NT2/D1 (cell line): ENCODE data around the gene FHOD3.

Source experiments
- DNase-seq: peaks from one replicate; pipeline ENCODE4 v3.0.0-alpha.2; 2011; ENCODE audit warnings: low read depth, low spot score
- H3K27me3 ChIP-seq: 2 replicates; pipeline ENCODE4 v1.6.0; 2011; ENCODE audit warnings: mild to moderate bottlenecking; ENCODE audit not compliant: insufficient read length, insufficient read depth
- H3K36me3 ChIP-seq: 2 replicates; pipeline ENCODE4 v1.6.1; 2011; ENCODE audit warnings: mild to moderate bottlenecking, low read length, mixed read lengths; ENCODE audit not compliant: insufficient read depth, insufficient read length
- H3K4me1 ChIP-seq: 2 replicates; pipeline ENCODE4 v1.5.1; 2011; ENCODE audit not compliant: insufficient read depth, insufficient read length
- H3K4me3 ChIP-seq: 2 replicates; pipeline ENCODE4 v1.5.1; 2011; ENCODE audit warnings: low read depth; ENCODE audit not compliant: insufficient read length
- H3K9ac ChIP-seq: 2 replicates; pipeline ENCODE4 v1.6.0; 2011; ENCODE audit warnings: low read depth; ENCODE audit not compliant: insufficient read length
- H3K9me3 ChIP-seq: 2 replicates; pipeline ENCODE4 v1.5.1; 2011; ENCODE audit warnings: mild to moderate bottlenecking, low read length; ENCODE audit not compliant: insufficient read depth
- SUZ12 ChIP-seq: IDR thresholded peaks from 2 replicates; pipeline ENCODE4 v1.6.1; 2011; ENCODE audit not compliant: insufficient read length, insufficient read depth; ENCODE audit errors: extremely low read depth
- YY1 ChIP-seq: IDR thresholded peaks from 2 replicates; pipeline ENCODE4 v1.6.1; 2011; ENCODE audit not compliant: insufficient read length, insufficient read depth
- ZNF274 ChIP-seq: IDR thresholded peaks from 2 replicates; pipeline ENCODE4 v1.6.1; 2011; ENCODE audit warnings: mild to moderate bottlenecking, low read depth, low read length

FHOD3 gene

DNA sequence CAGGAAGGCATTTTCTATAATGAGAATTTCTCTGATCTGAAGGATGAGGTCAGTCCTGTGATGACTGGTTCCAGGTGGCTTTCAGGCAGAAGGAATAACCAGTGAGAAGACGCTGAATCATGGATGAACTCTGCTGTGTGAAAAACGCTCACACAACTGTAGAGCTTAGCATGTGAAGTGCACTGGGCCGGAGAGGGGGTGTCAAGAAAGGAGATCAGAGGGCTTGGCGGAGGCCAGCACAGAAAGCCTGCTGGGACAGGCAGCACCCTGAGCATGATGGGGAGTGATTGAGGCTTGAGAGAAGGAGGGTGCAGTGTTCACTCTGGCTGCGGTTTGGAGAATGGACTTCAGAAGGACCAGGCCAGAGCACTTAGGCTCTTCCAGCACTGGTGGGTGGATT lies 294.8 kb downstream of the FHOD3 start:
- H3K4me1 ChIP-seq: peaks cover 2% of the 10 kb centered on the region

DNA sequence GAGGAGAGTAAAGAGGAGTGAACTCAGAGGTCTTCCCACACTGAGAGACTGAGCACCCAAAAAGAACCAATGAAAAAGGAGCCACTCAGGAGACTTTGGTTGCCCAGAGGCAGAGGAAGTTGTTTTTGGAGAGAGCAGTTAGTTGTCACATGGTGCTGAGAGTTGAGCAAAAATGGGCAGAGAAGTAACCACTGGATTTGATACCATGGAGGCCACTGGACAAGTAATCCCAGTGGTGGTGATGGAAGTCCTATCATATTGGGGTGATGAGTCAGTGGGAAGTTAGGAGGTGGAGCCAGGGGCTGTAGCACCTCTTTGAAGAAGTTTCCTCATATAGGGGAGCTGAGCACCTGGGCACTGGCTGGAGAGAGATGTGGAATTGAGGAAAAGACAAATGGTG lies 295.5 kb downstream of the FHOD3 start:
- H3K36me3 ChIP-seq: no peaks in the 10 kb centered on the region
- H3K9ac ChIP-seq: no peak overlapping the region
- H3K9me3 ChIP-seq: no peaks in the 10 kb centered on the region
- TF ChIP-seq YY1 (no peak), ZNF274 (no peak), SUZ12 (no peak)
- no peak overlapping the region for H3K4me3 ChIP-seq
- H3K4me1 ChIP-seq: peaks cover 2% of the 10 kb centered on the region
- DNase-seq: no peak
- H3K27me3 ChIP-seq: no peaks in the 10 kb centered on the region

More for the DNA sequence above, 294.8 kb downstream of the FHOD3 start:
- no peaks in the 10 kb centered on the region for H3K36me3 ChIP-seq
- no peak for TF ChIP-seq ZNF274
- no peak for TF ChIP-seq SUZ12
- no peak for TF ChIP-seq YY1
- H3K9ac ChIP-seq: no peak overlapping the region
- no peaks in the 10 kb centered on the region for H3K9me3 ChIP-seq
- no peak for DNase-seq
- no peak overlapping the region for H3K4me3 ChIP-seq
- no peaks in the 10 kb centered on the region for H3K27me3 ChIP-seq

DNA sequence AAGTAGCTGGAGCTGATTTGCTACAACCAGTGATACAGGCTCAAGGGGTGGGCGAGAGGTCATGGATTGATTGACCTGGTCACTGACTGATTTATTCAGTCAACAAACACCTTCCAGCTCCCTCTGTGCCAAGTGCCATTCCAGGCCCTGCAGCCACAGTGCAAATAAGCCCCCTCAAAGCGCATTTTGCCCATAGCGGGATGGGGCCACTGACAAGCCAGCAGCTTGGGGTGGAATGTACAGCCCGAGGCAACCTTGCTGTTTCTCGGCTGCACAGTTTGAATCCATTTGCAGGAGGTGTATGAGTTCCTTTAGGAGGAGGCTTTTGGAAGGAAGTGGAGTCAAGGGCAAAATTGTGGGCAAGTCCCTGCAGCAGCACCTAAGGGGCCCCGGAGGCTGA lies 296.1 kb downstream of the FHOD3 start:
- no peak for TF ChIP-seq SUZ12
- no peak for TF ChIP-seq ZNF274
- TF ChIP-seq YY1: no peak
- H3K9ac ChIP-seq: no peak overlapping the region

DNA sequence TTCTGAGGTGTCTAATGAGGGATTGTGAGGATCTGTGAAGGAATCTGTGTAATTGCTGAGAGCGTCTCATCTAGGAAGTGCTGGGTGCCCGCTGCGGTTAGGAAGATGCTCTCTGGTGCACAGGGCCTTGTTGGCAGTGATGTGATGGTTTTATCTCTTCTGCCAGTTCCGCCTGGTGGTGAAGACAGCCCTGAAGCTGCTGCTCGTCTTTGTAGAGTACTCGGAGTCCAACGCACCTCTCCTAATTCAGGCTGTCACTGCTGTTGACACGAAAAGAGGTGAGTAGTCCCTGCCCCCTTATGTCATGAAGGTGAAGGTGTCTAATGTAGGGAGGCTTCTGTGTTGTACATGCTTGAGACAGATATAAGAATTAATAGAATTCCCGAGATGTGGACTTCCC lies 297.1 kb downstream of the FHOD3 start:
- TF ChIP-seq YY1: no peak
- no peak for TF ChIP-seq SUZ12
- TF ChIP-seq ZNF274: no peak
- Histone ChIP-seq H3K36me3 (no peaks in the 10 kb centered on the region), H3K9ac (no peak overlapping the region), H3K4me3 (no peak overlapping the region), H3K27me3 (no peaks in the 10 kb centered on the region), H3K4me1 (peaks cover 2% of the 10 kb centered on the region), H3K9me3 (no peaks in the 10 kb centered on the region)
- DNase-seq: no peak

More for the DNA sequence above, 296.1 kb downstream of the FHOD3 start:
- Histone ChIP-seq H3K4me1 (peaks cover 2% of the 10 kb centered on the region), H3K9me3 (no peaks in the 10 kb centered on the region), H3K36me3 (no peaks in the 10 kb centered on the region), H3K4me3 (no peak overlapping the region), H3K27me3 (no peaks in the 10 kb centered on the region)
- no peak for DNase-seq

DNA sequence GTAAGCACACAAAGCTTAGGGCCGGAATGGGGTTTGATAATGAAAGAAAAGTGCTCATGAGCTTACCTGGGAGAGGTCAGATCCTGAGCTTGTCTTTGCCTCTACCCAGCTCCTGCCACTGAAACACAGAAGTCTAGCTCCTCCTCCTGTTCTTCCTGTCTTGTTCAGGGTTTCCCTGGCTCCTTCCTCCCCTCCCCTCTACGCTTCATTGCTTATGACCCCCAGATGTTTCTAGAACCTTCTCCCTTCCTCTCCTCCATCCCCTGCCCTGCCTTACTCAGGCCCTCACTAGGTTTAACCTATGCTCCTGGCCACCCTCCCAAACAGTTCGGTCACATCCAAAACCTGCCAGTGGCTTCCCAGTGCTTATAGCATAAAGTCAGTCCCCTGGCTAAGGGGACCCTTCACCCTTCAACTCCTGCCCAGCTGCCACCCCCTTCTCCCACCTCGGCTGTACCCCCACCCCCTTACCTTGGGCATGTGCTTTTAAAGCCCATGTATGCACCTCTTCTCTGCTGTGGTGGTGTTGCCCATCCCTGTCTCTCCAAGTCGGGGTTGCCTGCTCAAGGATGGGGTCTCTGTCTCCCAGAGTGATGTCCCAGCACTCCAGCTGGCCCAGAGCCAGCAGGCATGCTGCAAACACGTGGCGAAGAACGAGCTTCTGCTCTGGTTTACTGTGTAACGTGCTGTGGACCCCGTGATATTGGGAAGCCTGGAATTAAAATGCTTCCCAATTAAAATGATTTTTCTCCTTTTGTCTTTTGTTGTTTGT lies 297.7 kb downstream of the FHOD3 start:
- no peaks in the 10 kb centered on the region for H3K9me3 ChIP-seq
- H3K27me3 ChIP-seq: no peaks in the 10 kb centered on the region
- H3K36me3 ChIP-seq: no peaks in the 10 kb centered on the region

DNA sequence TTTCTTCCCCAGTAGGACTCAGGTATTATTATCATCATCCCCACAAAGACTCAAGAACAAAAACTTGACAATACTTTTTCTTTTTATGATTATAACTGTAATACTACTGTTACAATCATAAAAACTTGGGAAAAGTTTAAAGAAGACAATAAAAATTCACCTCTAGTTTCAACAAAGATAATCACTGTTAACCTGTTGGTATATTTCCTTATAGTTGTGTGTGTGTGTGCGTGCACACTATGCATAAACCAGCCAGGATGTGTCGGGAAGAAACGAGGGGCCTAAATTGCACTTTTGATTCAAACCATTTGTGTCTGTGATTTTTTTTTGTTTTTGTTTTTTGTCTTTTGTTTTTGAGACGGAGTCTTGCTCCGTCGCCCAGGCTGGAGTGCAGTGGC lies 298.3 kb downstream of the FHOD3 start:
- no peaks in the 10 kb centered on the region for H3K36me3 ChIP-seq
- no peak for TF ChIP-seq ZNF274
- TF ChIP-seq YY1: no peak
- no peak for TF ChIP-seq SUZ12
- DNase-seq: no peak

More for the DNA sequence above, 297.7 kb downstream of the FHOD3 start:
- no peak overlapping the region for H3K4me3 ChIP-seq
- no peak for TF ChIP-seq ZNF274
- DNase-seq: no peak
- no peak overlapping the region for H3K9ac ChIP-seq
- H3K4me1 ChIP-seq: peaks cover 2% of the 10 kb centered on the region

DNA sequence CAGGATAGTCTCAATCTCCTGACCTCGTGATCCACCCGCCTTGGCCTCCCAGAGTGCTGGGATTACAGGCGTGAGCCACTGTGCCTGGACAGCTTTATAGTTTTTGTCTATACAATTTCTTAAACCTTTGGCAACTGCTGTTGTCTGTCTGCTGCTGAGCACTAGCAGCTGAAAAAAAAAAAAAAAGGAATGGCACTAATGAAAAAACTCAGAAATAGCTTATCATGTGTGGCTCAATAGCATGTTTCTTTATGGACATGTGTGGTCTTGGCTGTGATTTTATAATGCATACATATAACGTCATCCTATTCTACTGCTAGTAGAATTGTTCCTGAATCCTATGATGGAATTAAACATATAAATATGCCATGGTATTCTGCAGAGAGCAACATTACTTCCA lies 300.1 kb downstream of the FHOD3 start:
- DNase-seq: no peak
- H3K4me3 ChIP-seq: no peak overlapping the region
- TF ChIP-seq YY1 (no peak), ZNF274 (no peak), SUZ12 (no peak)

More for the DNA sequence above, 298.3 kb downstream of the FHOD3 start:
- peaks cover 5% of the 10 kb centered on the region; the same call in 1 of the 2 replicates for H3K9me3 ChIP-seq
- no peak overlapping the region for H3K9ac ChIP-seq
- no peaks in the 10 kb centered on the region for H3K27me3 ChIP-seq
- peaks cover 2% of the 10 kb centered on the region for H3K4me1 ChIP-seq
- no peak overlapping the region for H3K4me3 ChIP-seq

More for the DNA sequence above, 300.1 kb downstream of the FHOD3 start:
- H3K9ac ChIP-seq: no peak overlapping the region
- peaks cover 11% of the 10 kb centered on the region; the same call in 1 of the 2 replicates for H3K9me3 ChIP-seq
- H3K36me3 ChIP-seq: no peaks in the 10 kb centered on the region
- H3K27me3 ChIP-seq: no peaks in the 10 kb centered on the region
- H3K4me1 ChIP-seq: no peaks in the 10 kb centered on the region
